GM12878 (cell line): ENCODE data around the gene ZNF618. TPM values are rescaled to one million over a fixed set of nuclear protein-coding genes. Genes with fewer than 3 reads are reported as not detected.

Experiments used
- ATAC-seq: fragments of 200-7000 bp; cut with Tn5 transposase; 3 replicates; pipeline ENCODE4 v1.9.1; 2020; ENCODE audit warnings: mild to moderate bottlenecking, moderate library complexity
- BruUV-seq: library from RNA; stranded (reverse); fragments of 400-500 nt; replicated peaks from 2 replicates; lab custom pipeline; 2021; lab: Mats Ljungman, UMichigan
- CTCF ChIA-PET: fragments of 300-600 bp; sonication (Branson Sonifier 250); formaldehyde crosslinking; extraction: SDS; loops from one replicate; lab custom pipeline; 2021; ENCODE audit warnings: inconsistent platforms; lab: Yijun Ruan, JAX
- POLR2A ChIA-PET: fragments of 350-600 bp; formaldehyde crosslinking; extraction: SDS; loops from one replicate; lab custom pipeline; 2021; ENCODE audit warnings: inconsistent platforms; lab: Charles Lee
- RAD21 ChIA-PET: fragments of 300-600 bp; sonication (Branson Sonifier 250); formaldehyde crosslinking; loops from one replicate; lab custom pipeline; 2023; ENCODE audit warnings: antibody characterized with exemption; ENCODE audit not compliant: unreplicated experiment; lab: Charles Lee
- SMC1A ChIA-PET: fragments of 300-600 bp; sonication (Branson Sonifier 250); formaldehyde crosslinking; loops from one replicate; lab custom pipeline; 2023; ENCODE audit not compliant: unreplicated experiment, uncharacterized antibody; lab: Charles Lee
- DNase-seq: peaks from one replicate; pipeline ENCODE4 v3.0.0-alpha.2; 2011; ENCODE audit warnings: low read depth, low spot score
- FAIRE-seq: peaks from 3 replicates; lab custom pipeline; 2011; peaks lifted over from hg19 to GRCh38; lab: Jason Lieb, UNC
- H2AFZ ChIP-seq: 2 replicates; pipeline ENCODE4 v1.6.0; 2011; ENCODE audit warnings: low read depth, low read length, control low read depth; ENCODE audit not compliant: control insufficient read depth
- H3K27ac ChIP-seq: 2 replicates; pipeline ENCODE4 v1.5.1; 2011; ENCODE audit warnings: control low read depth; ENCODE audit not compliant: control insufficient read depth, insufficient read depth
- H3K27me3 ChIP-seq, 2 experiments: replicated peaks in 1 of 2; 2 replicates each; pipeline versions ENCODE4 v1.6.0 to v1.6.1; 2011; ENCODE audit warnings: low read length in 1 of 2; ENCODE audit not compliant: control insufficient read depth in 2 of 2, insufficient read depth in 2 of 2
- H3K36me3 ChIP-seq, 2 experiments: 2 replicates each; pipeline ENCODE4 v1.5.1; 2011; ENCODE audit warnings: low read length in 1 of 2; ENCODE audit not compliant: control insufficient read depth in 2 of 2, insufficient read depth in 2 of 2
- H3K4me1 ChIP-seq: 2 replicates; pipeline ENCODE4 v1.6.1; 2011; ENCODE audit warnings: mild to moderate bottlenecking, low read length, moderate library complexity, mixed read lengths; ENCODE audit not compliant: control insufficient read depth, insufficient read depth
- H3K4me2 ChIP-seq: 2 replicates; pipeline ENCODE4 v1.6.0; 2011; ENCODE audit warnings: control low read depth; ENCODE audit not compliant: control insufficient read depth, insufficient read depth
- H3K4me3 ChIP-seq: fragments of 200-600 bp; sonication (generic); 2 replicates; pipeline ENCODE4 v1.5.1; 2016
- H3K79me2 ChIP-seq: 2 replicates; pipeline ENCODE4 v1.6.0; 2011; ENCODE audit warnings: low read length; ENCODE audit not compliant: control insufficient read depth, insufficient read depth
- H3K9ac ChIP-seq: 2 replicates; pipeline ENCODE4 v1.8.0; 2011; ENCODE audit warnings: low read length, control low read depth, mixed read lengths; ENCODE audit not compliant: control insufficient read depth, insufficient read depth
- H3K9me3 ChIP-seq: replicated peaks from 3 replicates; pipeline ENCODE4 v1.5.1; 2011; ENCODE audit warnings: mild to moderate bottlenecking, low read length; ENCODE audit not compliant: control insufficient read depth, insufficient read depth
- H4K20me1 ChIP-seq: 2 replicates; pipeline ENCODE4 v1.6.0; 2011; ENCODE audit not compliant: control insufficient read depth, insufficient read depth
- ATF2 ChIP-seq: IDR thresholded peaks from 2 replicates; pipeline ENCODE4 v1.6.1; 2012; ENCODE audit warnings: low read length, inconsistent platforms
- BCLAF1 ChIP-seq: fragments of 450-650 bp; IDR thresholded peaks from 2 replicates; pipeline ENCODE4 v1.6.1; 2017; ENCODE audit warnings: antibody characterized with exemption, mild to moderate bottlenecking, moderate library complexity
- CBFB ChIP-seq: IDR thresholded peaks from 2 replicates; pipeline ENCODE4 v1.6.1; 2016; ENCODE audit warnings: antibody characterized with exemption, low read depth
- CBX3 ChIP-seq: fragments of 200-600 bp; sonication (generic); IDR thresholded peaks from 2 replicates; pipeline ENCODE4 v1.6.1; 2016; ENCODE audit warnings: low read depth, borderline replicate concordance
- CTCF ChIP-seq, 3 experiments: IDR thresholded peaks in 2 of 3; conservative IDR thresholded peaks in 1 of 3; 2 replicates each; pipeline ENCODE4 v1.5.1; 2011; ENCODE audit warnings: low read depth in 3 of 3, low read length in 3 of 3, mild to moderate bottlenecking in 3 of 3, control low read depth in 2 of 3, moderate library complexity in 2 of 3, inconsistent platforms in 1 of 3, mixed read lengths in 1 of 3; ENCODE audit not compliant: control insufficient read depth in 2 of 3, insufficient read depth in 1 of 3; ENCODE audit errors: extremely low read depth in 1 of 3
- ELK1 ChIP-seq: IDR thresholded peaks from 2 replicates; pipeline ENCODE4 v1.6.1; 2012; ENCODE audit warnings: low read depth, low read length, improper control_type of control experiment
- EZH2 ChIP-seq: IDR thresholded peaks from 2 replicates; pipeline ENCODE4 v1.6.1; 2012; ENCODE audit warnings: low read depth, mild to moderate bottlenecking, control low read depth, inconsistent platforms, low read length, borderline replicate concordance; ENCODE audit not compliant: control insufficient read depth
- GABPA ChIP-seq: IDR thresholded peaks from 2 replicates; pipeline ENCODE4 v1.6.1; 2014; ENCODE audit warnings: antibody characterized with exemption, low read depth, mild to moderate bottlenecking, inconsistent platforms
- HCFC1 ChIP-seq: fragments of 150-350 bp; IDR thresholded peaks from 2 replicates; pipeline ENCODE4 v1.6.1; 2014; ENCODE audit warnings: low read length
- KLF5 ChIP-seq: fragments of 450-650 bp; IDR thresholded peaks from 2 replicates; pipeline ENCODE4 v1.6.1; 2014; ENCODE audit warnings: mild to moderate bottlenecking; ENCODE audit not compliant: partially characterized antibody
- MTA3 ChIP-seq: IDR thresholded peaks from 2 replicates; pipeline ENCODE4 v1.6.1; 2012; ENCODE audit warnings: low read length, inconsistent platforms, borderline replicate concordance
- MYB ChIP-seq: fragments of 150-350 bp; IDR thresholded peaks from 2 replicates; pipeline ENCODE4 v1.6.1; 2014; ENCODE audit warnings: mild to moderate bottlenecking, low read depth, low read length, borderline replicate concordance
- NFIC ChIP-seq: IDR thresholded peaks from 2 replicates; pipeline ENCODE4 v1.6.1; 2012; ENCODE audit warnings: low read depth, mild to moderate bottlenecking, inconsistent platforms, low read length, moderate library complexity
- POLR2AphosphoS5 ChIP-seq: IDR thresholded peaks from 2 replicates; pipeline ENCODE4 v1.6.1; 2011; ENCODE audit warnings: mild to moderate bottlenecking, low read length, inconsistent platforms
- ZZZ3 ChIP-seq: IDR thresholded peaks from 2 replicates; pipeline ENCODE4 v1.6.1; 2011; ENCODE audit warnings: low read depth; ENCODE audit not compliant: control insufficient read depth, insufficient read length
- WGBS: methylation state at CpG from one replicate; pipeline ENCODE4 v1.1.6; 2016; ENCODE audit warnings: low lambda C conversion rate; ENCODE audit not compliant: insufficient replicate concordance, insufficient coverage; ENCODE audit errors: missing lambda C conversion rate; 5-methylcytosine and 5-hydroxymethylcytosine counted together
- in situ Hi-C: fragments of 300-500 bp; cut with MboI; formaldehyde crosslinking; loops from 9 replicates; pipeline ENCODE4 v1.14.3; 2018; ENCODE audit warnings: mixed read lengths
- intact Hi-C: fragments of 100-400 bp; cut with micrococcal nuclease; formaldehyde crosslinking; loops from one replicate; pipeline ENCODE4 v1.14.2; 2022; ENCODE audit not compliant: unreplicated experiment
- polyA plus RNA-seq, 11 experiments: library from polyadenylated mRNA; depleted of rRNA in 4 of 11; unstranded in 6 of 11; stranded (reverse) in 5 of 11; fragments of >200 nt; fragmentation: Nextera tagmentation in 4 of 11; fragmentation: Illumina TruSeq in 1 of 11; extraction: Ambion mirVana in 4 of 11; extraction: Trizol in 1 of 11; gene quantifications; 1 replicate in 1 of 11; 2 replicates in 10 of 11; pipeline versions ENCODE4 v1.2.1 to v1.2.3, GENCODE V29; 2011 to 2016; ENCODE audit warnings: inconsistent platforms in 2 of 11, missing spikeins in 2 of 11, low read depth in 1 of 11
- total RNA-seq, 4 experiments: library from RNA; depleted of rRNA in 3 of 4; stranded (reverse); fragments of >200 nt in 3 of 4; fragmentation: Illumina TruSeq in 1 of 4; extraction: Trizol in 1 of 4; gene quantifications; 2 replicates each; pipeline versions ENCODE4 v1.2.1 to v1.2.3, GENCODE V29; 2013 to 2021

Gene ZNF618
- total and polyA plus RNA-seq, 10 of the 15 experiments (the other 5 are each of a cell fraction or from before 2014, with no cell fraction given), result 0.01 to 0.24 (median 0.06) TPM; not detected in 2

GRCh38 chr9:113919382-113919781 is 43.3 kb downstream of the ZNF618 start (continued):
- TF ChIP-seq MTA3, result no peak

DNA sequence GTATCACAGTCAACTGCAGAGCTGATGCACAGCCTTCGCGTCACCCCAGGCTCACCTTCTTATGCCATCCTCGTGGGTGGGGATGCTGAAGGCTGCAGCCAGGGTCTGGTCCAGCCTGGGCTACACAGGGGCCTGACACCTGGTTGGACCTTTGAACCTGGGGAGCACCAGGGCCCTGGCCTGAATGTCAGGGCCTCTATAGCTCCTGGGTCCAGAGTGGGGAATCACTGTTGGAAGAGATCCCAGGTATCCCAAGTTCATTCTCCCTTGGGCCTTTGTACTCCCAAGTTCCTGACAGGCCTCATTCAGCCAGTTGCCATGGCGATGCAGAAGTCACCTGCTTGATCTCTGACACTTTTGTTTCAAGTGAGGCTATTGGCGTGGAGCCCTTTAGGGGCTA is 43.8 kb downstream of the ZNF618 start:
- BruUV-seq, result no TSS peak
- WGBS, result 39% methylated on average over 5 of the region's 5 CpGs
- no peak overlapping the region for H2AFZ ChIP-seq
- no peak overlapping the region for H3K9ac ChIP-seq
- no peak overlapping the region for H3K4me2 ChIP-seq
- FAIRE-seq (no peak), DNase-seq (no peak), ATAC-seq (no peak)
- SMC1A ChIA-PET, result no interaction called here
- no peak overlapping the region for H3K27ac ChIP-seq
- intact Hi-C loops, result no loop called here
- TF ChIP-seq ELK1 (no peak), GABPA (no peak), POLR2AphosphoS5 (no peak), CTCF (IDR thresholded peaks at IDR 0.05 in 2 of 3, conservative IDR thresholded peaks at IDR 0.05 in 1 of 3; ENCODE audit: control insufficient read depth in 2 of 3, extremely low read depth in 1 of 3, insufficient read depth in 1 of 3, low read depth in 3 of 3, low read length in 3 of 3) (no peak), KLF5 (no peak), MYB (no peak), ZZZ3 (no peak), BCLAF1 (no peak), ATF2 (no peak), CBX3 (no peak), NFIC (no peak), CBFB (no peak), EZH2 (no peak), HCFC1 (no peak)
- H4K20me1 ChIP-seq, result no peaks in the 10 kb centered on the region
- H3K36me3 ChIP-seq, result no peaks in the 10 kb centered on the region
- RAD21 ChIA-PET, result no interaction called here
- no peak overlapping the region for H3K4me3 ChIP-seq
- CTCF ChIA-PET, result no interaction called here
- in situ Hi-C loops, result no loop called here
- POLR2A ChIA-PET, result no interaction called here
- H3K27me3 ChIP-seq, result no peaks in the 10 kb centered on the region
- H3K79me2 ChIP-seq, result no peaks in the 10 kb centered on the region
- H3K4me1 ChIP-seq, result no peaks in the 10 kb centered on the region
- H3K9me3 ChIP-seq, result 0 out of 3 replicates have a peak, but pooled peaks cover 2% of the 10 kb centered on the region
